B cell (primary cell): ENCODE results near the gene ROPN1B.
"Not testable (repeated sequence)": the region's sequence is repeated elsewhere in the genome, so short reads cannot be mapped to it uniquely, and the experiment has no call there.

Source experiments
- EZH2 ChIP-seq: IDR thresholded peaks from 2 replicates; pipeline ENCODE4 v1.6.1; 2012; ENCODE audit warnings: borderline replicate concordance, low read depth, mild to moderate bottlenecking, moderate library complexity, low read length; ENCODE audit not compliant: insufficient read depth, poor library complexity, severe bottlenecking
- TF ChIP-seq, protein P1 (sequence below): fragments of 200-600 bp; IDR thresholded peaks from one replicate; pipeline ENCODE4 v1.8.0; 2022; ENCODE audit warnings: antibody characterized with exemption, mild to moderate bottlenecking

DNA sequence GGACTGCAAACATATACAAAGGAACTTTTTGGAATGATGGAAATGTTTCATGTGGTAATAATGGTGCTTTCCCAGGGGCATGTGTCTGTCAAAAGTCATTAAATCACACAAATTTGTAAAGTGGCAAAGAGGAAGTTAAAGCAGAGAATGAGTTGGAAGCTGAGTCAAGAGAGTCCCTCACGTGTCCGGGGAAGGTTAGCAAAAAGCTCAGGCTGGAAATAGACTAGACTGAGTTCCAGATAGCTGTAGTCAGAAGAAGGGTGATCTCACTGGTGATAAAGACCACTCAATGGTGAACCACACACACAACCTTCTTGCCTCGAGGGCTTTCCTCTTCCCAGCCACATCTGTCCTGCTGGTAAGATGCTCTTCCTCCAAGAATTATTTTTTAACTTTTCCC is 20.1 kb upstream of the ROPN1B start:
- TF ChIP-seq, protein P1, sequence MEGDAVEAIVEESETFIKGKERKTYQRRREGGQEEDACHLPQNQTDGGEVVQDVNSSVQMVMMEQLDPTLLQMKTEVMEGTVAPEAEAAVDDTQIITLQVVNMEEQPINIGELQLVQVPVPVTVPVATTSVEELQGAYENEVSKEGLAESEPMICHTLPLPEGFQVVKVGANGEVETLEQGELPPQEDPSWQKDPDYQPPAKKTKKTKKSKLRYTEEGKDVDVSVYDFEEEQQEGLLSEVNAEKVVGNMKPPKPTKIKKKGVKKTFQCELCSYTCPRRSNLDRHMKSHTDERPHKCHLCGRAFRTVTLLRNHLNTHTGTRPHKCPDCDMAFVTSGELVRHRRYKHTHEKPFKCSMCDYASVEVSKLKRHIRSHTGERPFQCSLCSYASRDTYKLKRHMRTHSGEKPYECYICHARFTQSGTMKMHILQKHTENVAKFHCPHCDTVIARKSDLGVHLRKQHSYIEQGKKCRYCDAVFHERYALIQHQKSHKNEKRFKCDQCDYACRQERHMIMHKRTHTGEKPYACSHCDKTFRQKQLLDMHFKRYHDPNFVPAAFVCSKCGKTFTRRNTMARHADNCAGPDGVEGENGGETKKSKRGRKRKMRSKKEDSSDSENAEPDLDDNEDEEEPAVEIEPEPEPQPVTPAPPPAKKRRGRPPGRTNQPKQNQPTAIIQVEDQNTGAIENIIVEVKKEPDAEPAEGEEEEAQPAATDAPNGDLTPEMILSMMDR: not testable (repeated sequence)
- TF ChIP-seq EZH2: not testable (repeated sequence)
